Lower leg skin (tissue), 3 donors: ENCODE results near the gene G3BP1.

ENCODE experiments used
- POLR2A ChIP-seq, 2 donors: fragments of 450-650 bp; IDR thresholded peaks; one replicate each; pipeline ENCODE4 v1.6.1; 2016 to 2017; ENCODE audit warnings: antibody characterized with exemption in 2 of 2, mild to moderate bottlenecking in 1 of 2, moderate library complexity in 1 of 2
- TF ChIP-seq, protein P1 (sequence below), 3 donors: fragments of 450-650 bp; IDR thresholded peaks; one replicate each; pipeline ENCODE4 v1.5.1; 2016; ENCODE audit warnings: antibody characterized with exemption in 3 of 3, mild to moderate bottlenecking in 3 of 3, moderate library complexity in 2 of 3

DNA sequence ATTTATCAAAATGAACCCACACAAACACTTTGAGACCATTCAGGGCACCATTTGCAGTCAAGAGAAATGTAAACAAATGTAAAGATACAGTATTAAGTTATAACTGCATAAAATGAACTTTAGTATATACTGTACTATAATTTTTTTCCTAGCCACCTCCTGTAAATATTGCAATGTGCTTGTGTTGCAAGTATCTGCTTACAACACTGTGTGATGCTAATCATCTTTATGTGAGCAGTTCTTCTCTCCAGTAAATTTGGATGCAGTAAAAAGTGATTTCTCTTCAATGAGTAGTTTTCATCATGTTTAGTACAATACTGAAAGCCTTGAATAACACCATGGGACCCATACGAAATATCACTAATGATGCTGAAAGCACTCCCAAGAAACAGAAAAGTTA lies 9.4 kb downstream of the G3BP1 start:
- TF ChIP-seq, protein P1, sequence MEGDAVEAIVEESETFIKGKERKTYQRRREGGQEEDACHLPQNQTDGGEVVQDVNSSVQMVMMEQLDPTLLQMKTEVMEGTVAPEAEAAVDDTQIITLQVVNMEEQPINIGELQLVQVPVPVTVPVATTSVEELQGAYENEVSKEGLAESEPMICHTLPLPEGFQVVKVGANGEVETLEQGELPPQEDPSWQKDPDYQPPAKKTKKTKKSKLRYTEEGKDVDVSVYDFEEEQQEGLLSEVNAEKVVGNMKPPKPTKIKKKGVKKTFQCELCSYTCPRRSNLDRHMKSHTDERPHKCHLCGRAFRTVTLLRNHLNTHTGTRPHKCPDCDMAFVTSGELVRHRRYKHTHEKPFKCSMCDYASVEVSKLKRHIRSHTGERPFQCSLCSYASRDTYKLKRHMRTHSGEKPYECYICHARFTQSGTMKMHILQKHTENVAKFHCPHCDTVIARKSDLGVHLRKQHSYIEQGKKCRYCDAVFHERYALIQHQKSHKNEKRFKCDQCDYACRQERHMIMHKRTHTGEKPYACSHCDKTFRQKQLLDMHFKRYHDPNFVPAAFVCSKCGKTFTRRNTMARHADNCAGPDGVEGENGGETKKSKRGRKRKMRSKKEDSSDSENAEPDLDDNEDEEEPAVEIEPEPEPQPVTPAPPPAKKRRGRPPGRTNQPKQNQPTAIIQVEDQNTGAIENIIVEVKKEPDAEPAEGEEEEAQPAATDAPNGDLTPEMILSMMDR (IDR thresholded peaks at IDR 0.05), result no peak
- no peak for TF ChIP-seq POLR2A (IDR thresholded peaks at IDR 0.05)
